NCI-H446 (cell line): ENCODE data around the gene R3HDM1.
"Not testable (repeated sequence)": the region's sequence is repeated elsewhere in the genome, so short reads cannot be mapped to it uniquely, and the experiment has no call there.

Experiments used
- DNase-seq, 2 experiments: peaks; one replicate each; lab custom pipeline; 2025; lab: John Stamatoyannopoulos, UW

The R3HDM1 gene

DNA sequence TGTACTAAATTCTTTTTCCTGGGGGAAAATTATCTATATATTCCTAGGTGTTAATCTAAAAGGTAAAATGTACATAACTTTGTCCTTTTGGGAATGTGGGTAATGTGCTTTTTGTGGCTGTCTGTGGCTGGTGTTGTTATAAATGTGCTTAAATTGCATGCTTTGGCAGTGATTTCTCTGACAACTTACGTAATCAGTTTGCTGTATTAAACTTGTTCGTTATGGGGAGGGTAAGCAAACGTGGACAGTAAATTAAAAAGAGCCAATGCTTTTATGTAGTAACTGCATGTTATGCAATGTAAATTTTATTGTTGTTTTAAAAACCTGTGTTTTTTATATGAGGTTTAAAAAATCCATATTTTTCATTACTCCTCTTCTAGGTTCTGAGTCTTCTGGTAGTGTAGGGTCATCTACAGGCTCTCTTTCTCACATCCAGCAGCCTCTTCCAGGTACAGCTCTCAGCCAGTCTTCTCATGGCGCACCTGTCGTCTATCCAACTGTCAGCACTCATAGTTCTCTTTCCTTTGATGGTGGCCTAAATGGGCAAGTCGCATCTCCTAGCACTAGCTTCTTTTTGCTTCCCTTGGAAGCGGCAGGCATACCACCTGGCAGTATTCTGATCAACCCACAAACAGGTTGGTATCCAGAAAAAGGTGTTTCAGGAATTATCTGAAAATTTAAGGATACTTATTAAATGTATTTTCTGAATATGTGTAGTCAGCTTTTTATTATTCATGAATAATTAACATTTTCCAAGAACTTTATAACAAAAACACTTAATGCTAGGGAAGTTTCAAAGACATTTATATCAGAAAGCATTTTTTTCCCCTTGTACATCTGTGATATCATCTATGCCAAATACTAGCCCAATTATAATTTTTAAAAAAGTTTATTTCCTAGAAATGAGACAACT lies 110.1 kb downstream of the R3HDM1 start:
- DNase-seq, result no peak

DNA sequence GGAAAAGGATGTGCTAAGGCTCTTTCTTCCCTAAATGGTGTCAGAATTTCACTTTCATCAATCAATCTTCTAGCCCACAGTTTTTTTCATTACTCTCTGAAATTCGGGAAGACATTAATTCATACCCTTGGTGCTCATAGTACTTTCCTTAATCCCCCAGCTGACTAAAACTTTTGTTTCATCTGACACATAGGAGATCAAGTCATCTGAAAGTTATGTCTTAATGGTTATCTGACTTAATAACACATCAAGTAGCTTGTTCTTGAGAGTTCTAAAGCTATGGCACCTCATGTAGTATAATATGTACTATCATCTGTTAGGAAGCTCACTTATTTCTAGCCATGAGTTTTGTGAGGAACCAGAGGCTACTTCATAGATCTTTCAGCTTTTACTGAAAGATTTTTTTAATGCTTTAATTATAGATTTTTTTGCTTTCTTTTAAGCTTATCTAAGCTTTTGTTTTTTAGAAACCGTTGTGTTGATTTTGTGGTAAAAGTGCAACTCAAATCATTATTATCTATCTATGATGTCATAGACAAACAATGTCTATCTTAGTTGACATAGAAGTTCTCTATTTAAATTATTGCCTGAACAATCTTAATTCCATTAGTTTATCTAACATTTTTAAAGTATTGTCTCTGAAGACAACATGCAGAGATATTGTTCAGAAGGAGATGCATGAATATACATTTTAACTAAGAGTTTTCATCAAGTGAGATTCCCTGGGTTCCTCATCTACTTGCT lies 116.7 kb downstream of the R3HDM1 start:
- DNase-seq, result no peak

DNA sequence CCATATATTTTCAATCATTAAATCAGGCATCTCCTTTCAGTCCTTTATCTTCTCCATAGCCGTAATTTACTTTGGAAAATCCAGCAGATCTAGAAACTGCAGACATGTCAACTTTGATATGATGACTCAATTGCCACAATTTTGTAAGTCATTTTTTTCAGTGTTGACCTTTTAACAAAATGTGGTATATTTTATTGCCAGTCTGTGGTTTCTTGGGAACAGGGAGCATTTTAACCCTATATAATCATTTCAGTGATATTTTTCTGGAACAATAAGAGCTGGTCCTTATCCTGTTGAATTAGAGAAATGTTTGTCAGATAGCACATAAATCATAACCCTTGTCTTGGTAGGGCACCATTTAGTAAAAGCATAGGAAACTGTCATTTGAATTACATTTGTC lies 119.4 kb downstream of the R3HDM1 start:
- DNase-seq, result no peak

DNA sequence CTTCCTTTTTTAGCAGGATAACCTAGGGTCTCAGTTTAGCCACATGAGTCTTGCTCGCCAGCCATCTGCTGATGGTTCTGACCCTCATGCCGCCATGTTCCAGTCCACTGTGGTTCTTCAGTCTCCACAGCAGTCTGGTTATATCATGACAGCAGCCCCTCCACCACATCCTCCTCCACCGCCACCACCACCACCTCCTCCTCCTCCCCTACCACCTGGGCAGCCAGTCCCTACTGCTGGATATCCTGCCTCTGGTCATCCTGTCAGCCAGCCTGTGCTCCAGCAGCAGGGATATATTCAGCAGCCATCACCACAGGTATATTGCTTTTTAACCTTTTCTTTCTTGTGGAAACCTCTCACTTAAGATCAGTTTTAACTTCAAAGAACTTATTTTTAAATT lies 120.4 kb downstream of the R3HDM1 start:
- no peak for DNase-seq

DNA sequence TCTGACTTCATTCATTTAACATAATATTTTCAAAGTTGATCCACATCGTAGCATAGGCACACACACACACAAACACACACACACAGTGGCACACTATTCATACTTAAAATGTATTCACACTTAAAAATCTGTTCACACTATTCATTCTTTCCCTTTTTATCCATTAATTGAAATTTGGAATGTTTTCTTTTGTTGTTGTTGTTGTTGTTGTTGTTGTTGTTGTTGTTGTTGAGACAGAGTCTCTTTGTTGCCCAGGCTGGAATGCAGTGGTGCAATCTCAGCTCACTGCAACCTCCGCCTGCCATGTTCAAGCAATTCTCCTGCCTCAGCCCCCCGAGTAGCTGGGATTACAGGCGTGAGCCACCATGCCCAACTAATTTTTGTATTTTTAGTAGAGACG lies 123.0 kb downstream of the R3HDM1 start:
- not testable (repeated sequence) for DNase-seq

DNA sequence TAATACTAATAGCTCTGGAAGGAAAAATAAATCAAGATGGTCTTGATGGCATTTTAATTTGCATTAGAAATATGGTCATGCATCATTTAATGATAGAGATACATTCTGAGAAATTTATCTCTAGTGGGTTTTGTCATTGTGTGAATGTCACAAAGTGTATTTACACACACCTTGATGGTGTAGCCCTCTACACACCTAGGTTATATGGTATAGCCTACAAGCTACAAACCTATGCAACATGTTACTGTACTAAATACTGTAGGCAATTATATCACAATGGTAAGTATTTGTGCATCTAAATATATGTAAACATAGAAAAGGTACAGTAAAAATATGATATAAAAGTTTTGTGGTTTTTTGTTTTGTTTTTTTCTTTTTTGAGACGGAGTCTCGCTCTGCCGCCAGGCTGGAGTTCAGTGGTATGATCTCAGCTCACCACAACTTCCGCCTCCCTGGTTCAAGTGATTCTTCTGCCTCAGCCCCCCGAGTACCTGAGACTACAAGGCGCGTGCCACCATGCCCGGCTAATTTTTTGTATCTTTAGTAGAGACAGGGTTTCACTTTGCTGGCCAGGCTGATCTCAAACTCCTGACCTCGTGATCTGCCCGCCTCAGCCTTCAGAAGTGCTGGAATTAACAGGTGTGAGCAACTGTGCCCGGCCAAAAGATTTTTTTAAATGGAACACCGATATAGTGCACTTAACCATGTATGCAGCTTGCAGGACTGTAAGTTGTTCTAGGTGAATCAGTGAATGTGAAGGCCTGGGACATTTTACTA lies 126.7 kb downstream of the R3HDM1 start:
- no peak for DNase-seq

DNA sequence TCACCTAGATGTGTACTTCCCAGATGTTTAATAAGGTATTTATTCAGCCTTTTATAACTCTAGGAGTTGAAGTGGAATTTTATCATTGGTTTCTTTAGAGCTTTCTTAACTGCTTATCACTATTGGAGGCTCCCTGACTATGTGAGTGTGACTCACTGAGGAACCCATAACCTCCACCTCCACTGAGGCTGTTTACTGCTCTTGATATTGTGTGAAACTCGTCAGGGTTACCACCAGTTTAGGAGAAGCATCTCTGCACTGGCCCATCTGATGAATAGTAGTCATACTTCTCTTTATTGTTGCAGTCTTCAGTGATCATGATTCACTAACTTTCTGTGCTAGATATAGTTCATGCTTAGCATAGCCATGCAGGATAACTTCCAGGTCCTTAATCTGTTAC lies 130.8 kb downstream of the R3HDM1 start:
- DNase-seq, result no peak

DNA sequence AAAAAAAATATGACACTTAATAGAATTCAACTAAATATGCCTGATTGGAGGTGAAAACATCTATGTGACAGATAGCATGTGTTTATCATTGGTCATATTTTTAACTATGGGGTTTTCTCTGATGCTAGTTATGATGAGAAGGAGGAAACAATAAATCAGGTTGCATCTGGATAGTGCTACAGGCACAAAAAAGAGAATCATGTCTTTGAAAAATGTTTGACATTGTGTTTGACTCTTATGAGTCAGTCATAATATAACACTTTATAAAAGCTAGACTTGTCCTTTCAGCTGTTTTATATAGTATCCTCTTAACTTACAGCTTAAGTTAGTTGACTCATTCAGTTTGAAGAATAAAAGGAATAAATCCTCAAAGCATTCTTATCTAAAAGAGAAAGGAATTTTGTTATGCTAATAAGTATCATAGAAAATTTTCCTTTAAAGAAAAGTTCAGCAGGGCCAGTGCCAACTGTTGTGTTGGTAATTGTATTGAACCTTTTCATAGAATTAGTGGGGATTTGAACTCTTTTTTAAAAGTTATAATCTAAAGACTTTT lies 131.9 kb downstream of the R3HDM1 start:
- no peak for DNase-seq

DNA sequence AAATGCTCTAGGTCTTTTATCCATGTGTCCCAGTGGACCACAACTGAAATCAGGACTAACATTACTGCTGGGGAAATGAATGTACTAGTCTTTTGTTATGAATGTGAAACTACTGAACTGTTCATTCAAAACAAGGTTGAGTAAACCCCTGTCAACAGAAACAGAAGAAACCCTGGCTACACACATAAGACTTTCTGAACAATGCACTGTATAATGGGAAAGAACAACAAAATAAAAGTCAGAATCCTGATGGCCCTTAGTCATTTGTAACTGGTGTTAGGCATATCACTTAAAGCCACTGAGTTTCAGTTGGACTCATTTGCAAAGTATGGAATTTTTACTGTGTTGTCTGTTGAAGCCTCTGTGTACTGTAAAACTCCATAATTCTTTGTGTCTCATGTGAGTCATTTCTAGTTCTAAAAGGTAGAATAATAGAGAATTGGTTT lies 133.4 kb downstream of the R3HDM1 start:
- no peak for DNase-seq

DNA sequence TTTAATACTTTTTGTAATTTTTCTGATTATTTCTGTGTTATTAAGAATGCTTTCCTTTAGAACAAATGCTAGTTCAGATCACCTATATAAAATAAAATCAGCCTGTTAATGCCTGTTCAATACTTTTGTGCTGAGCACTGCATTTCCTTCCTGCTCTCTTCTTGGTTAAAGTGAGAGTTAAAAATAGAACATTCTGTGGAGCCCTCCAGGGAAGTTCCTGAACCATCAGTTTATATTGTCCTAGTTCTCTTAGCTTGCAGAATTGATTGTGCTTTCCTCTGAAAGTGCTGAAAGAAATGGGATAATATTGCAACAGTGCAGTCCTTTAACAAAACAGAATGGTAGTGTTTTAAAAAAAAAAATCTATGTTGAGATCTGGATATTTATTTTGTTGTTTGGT lies 135.8 kb downstream of the R3HDM1 start:
- no peak for DNase-seq

DNA sequence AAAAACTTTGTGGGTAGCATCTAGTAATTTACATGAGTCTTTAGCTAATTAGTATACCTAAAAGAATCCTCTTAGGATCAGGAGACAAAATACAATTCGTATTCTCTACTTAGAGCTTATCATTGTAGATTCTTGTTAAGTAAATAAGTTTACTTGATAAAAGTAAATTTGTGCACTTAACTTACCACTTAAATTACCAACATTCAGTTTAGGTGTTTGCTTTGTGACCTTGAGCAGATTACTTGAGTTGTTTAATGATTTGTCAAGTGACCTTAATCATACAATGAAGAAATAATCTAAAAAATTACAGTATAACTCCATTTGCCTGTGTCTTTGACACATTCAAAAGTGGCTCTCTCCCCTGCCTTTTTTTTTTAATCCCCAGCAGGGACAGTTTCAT lies 143.2 kb downstream of the R3HDM1 start:
- no peak for DNase-seq

DNA sequence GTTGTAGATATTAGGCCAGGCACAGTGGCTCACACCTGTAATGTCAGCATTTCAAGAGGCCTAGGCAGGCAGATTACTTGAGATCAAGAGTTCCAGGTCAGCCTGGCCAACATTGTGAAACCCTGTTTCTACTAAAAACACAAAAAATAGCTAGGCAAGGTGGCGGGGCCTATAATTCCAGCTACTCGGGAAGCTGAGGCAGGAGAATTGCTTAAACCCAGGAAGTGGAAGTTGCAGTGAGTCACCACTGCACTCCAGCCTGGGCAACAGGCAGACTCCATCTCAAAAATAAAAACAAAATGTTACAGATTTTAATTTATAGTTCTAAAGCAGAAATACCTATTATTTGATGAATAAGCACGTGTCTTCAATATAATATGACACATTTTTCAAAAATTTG lies 144.7 kb downstream of the R3HDM1 start:
- DNase-seq, result no peak

DNA sequence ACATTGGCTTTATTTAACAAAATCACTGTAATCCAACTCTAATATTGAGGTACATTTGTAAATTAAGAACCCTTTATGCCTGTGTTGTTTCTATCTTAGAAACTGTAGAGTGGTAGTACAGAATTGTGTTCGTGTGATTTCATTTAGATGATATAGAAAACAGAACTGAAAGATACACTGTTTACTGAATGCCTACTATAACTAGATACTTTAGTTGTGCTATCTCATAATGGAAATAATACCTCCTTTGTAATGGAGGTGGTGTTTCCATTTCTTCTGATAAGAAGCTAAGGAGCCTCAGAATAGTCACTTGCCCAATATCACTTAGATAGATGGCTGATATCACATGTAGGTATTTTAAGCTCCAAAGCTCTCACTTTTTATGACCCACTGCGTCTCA lies 147.8 kb downstream of the R3HDM1 start:
- no peak for DNase-seq

DNA sequence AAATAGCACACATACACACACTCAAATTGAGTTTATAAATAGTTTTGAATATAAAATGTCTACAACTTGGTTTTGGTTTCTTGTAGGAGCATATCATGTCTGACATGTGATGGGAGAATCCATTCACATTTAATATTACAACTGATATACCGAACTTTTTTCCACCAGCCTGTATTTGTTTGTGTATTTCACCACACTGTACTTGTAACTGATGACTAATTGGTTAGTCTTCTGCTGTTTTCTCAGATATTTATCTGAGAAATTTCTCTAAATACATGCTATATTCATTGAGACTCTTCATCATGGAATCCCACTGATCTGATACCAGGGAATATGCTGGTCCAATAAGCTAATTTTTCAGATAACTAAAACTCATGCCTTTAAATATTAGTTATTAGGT lies 154.1 kb downstream of the R3HDM1 start:
- no peak for DNase-seq

DNA sequence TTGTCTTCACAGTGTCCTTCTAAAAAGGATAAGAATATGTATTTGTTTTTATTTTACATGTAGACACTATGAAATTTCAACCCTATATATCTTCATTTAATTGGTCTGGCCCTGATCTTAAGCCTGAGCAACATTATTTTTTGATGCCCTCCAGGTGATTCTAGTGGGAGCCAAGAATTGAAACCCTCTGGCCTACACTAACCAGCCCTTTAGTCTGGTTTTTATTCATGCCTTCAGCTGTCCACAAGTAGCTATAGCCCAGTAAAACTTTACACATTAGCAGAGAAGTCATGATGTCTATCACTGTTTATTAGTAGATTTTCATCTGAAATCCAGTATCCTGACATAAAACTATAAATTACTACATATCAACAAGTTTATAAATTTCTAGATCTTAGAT lies 157.7 kb downstream of the R3HDM1 start:
- DNase-seq, result no peak

DNA sequence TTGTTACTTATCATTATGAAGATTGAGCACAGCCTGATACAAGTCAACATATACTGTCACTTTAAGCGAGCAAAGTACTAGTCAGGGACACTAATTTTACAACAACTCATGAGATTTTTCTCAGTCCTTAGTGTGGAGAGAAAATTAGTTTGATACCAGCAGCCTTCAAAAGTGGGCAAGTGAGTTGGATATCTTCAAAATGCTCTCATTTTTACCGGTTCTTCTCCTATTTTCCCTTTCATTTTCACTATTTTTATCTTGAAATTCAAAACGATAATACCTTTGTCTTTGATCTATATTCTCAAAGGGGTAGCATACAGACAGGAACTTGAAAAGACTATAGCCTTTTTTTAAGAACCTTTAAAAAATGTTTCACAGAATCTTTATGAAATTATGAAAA lies 158.4 kb downstream of the R3HDM1 start:
- no peak for DNase-seq

DNA sequence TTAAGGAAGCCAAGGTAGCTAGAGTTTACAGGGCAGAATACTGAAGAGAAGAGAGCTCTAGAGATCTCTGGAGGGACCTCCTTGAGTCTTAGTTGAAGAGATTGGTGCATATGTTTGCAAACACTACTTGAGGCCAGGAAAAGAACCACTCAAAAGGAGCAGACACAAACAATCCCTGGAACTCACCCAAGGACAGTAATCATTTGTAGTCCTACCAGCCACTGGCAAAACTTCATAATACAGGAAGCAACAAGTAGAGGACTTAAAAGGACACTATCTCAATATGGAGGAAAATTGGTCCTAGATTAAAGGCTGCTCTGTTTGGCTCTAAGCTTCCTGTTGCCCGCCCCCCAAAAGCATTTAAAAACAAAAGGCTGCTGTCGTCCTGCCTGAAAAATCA lies 163.4 kb downstream of the R3HDM1 start:
- DNase-seq, result no peak

DNA sequence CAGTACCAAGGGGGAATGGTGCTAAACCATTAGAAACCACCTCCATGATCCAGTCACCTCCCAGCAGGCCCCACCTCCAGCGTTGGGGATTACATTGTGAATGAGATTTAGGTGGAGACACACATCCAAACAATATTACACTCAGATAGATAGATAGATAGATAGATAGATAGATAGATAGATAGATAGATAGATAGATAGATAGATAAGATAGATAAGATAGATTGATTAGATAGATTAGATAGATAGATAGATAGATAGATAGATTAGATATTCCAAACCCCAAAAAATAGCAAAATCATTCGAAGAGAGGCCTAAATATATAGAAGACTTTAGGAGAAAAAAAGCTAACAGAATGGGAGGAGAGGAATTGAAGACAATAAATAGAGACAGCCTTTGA lies 167.6 kb downstream of the R3HDM1 start:
- no peak for DNase-seq

DNA sequence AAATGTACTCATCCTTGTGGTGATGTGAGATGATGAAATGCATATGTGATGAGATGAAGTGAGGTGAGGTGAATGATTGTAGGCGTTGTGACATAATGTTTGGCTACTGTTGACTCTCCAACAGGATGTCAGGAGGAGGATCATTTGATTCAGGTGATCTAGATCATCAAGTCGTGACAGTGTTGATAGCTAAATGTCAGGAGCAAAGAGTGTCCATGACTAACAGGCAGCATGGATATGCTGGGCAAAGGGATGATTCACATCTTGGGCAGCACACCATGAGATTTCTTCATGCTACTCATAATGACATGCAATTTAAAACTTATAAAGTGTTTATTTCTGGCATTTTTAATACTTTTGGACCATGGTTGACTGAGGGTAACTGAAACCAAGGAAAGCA lies 170.2 kb downstream of the R3HDM1 start:
- no peak for DNase-seq

DNA sequence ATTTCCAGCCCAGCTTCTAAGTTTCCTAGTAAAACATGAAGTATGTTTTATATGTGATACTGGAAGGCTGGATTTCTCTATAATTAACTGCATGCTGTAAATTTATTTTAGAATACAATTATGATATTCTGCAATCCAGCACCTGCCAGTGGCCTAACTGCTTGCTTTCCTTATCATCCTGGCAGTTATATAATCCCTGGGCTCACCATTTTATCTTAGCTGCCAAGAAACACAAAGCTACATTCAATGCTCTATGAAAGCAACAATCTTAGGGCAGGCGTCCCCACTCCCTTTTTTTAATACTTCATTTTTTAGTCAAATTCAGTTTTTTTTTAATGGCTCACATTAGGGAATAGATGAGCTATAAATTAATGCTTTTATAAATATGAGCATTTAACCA lies 172.0 kb downstream of the R3HDM1 start:
- no peak for DNase-seq

DNA sequence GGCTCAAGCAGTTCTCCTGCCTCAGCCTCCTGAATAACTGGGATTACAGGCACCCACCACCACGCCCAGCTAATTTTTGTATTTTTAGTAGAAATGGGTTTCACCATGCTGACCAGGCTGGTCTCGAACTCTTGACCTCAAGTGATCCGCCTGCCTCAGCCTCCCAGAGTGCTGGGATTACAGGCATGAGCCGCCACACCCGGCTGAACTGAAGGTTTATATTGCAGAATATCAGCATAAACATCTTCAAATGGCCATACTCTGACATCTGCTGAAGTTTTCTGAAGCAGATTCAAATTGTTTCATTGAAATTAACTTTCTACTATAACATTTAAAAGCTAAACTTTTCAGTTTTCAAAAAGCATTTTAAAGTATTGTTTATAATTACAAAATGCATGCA lies 172.8 kb downstream of the R3HDM1 start:
- not testable (repeated sequence) for DNase-seq

DNA sequence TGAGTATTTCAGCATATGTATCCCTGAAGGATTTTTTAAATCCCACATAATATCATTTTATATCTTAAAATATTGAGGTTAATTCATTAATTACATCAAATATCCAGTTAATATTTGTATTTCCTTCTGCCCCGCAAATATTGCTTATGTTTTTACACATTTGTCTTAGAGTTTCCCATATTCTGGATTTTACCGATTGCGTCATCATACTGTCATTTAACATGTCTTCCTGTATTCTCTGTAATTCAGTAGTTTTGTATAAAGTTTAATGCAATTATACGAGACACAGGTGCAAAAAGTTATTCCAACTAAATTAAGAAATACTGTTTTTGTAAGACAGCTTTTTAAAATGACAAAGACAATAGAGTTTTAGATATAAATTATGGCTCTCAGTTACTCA lies 176.9 kb downstream of the R3HDM1 start:
- no peak for DNase-seq
